HFFc6 (cell line): ENCODE measurements around the gene CDH1. TPM values are rescaled to one million over a fixed set of nuclear protein-coding genes. Genes with fewer than 3 reads are reported as not detected.

ENCODE experiments used
- DNase-seq: peaks from one replicate; pipeline ENCODE4 v3.0.0-alpha.2; 2018
- H3K27ac Mint-ChIP-seq: 2 replicates; pipeline ENCODE4 v1.8.0; 2020; ENCODE audit warnings: mild to moderate bottlenecking, mixed read lengths
- H3K27me3 Mint-ChIP-seq: 2 replicates; pipeline ENCODE4 v1.8.0; 2021; ENCODE audit warnings: mild to moderate bottlenecking, moderate library complexity, mixed read lengths; ENCODE audit not compliant: insufficient read depth
- H3K36me3 Mint-ChIP-seq: 2 replicates; pipeline ENCODE4 v1.8.0; 2021; ENCODE audit warnings: low read depth, mixed read lengths
- H3K4me1 Mint-ChIP-seq: 2 replicates; pipeline ENCODE4 v1.8.0; 2020; ENCODE audit warnings: low read depth, mixed read lengths
- H3K4me3 Mint-ChIP-seq: 2 replicates; pipeline ENCODE4 v1.8.0; 2020; ENCODE audit warnings: mild to moderate bottlenecking, moderate library complexity, mixed read lengths
- H3K9me3 Mint-ChIP-seq: 2 replicates; pipeline ENCODE4 v1.8.0; 2020; ENCODE audit warnings: mild to moderate bottlenecking, mixed read lengths
- total RNA-seq, 6 experiments: library from RNA; stranded (reverse); fragmentation: NEBNext Ultra II Directional; extraction: Animal tissue kit (Norgen Biotek cat#: 25700); gene quantifications; 2 replicates in 1 of 6; 3 replicates in 5 of 6; pipeline ENCODE4 v1.2.3, GENCODE V29; 2021
- TF ChIP-seq, protein P1 (sequence below): fragments of 200-600 bp; sonication (generic); IDR thresholded peaks from 2 replicates; pipeline ENCODE4 v1.5.0; 2021; ENCODE audit warnings: antibody characterized with exemption, mild to moderate bottlenecking

CDH1 gene
- total RNA-seq, 6 experiments from 2014 or later = 0.24 to 1.4 (median 0.41) TPM

DNA sequence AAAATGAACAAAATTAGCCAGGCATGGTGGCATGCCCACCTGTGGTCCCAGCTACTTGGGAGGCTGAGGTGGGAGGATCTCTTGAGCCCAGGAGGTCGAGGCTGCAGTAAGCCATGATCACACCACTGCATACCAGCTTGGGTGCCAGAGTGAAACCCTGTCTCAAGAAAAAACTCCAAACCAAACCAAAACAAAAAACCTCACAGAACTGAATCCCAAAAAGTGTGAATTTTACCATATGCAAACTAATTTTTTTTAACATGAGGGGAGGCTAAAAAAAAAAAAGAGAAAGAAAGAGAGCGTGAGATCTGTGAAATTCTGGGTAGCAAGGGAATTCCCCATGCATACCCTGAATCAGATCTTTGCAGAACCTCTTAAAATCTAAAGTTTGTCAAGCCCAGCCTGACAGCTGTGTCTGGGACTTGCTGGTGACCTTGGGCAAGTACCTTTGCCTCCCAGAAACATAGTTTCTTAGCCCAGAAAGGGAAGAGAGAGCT is 17.1 kb upstream of the CDH1 start:
- Mint-ChIP-seq H3K4me1 (no peaks in the 10 kb centered on the region), H3K4me3 (no peak overlapping the region), H3K27me3 (peaks cover 9% of the 10 kb centered on the region), H3K9me3 (peaks cover 3% of the 10 kb centered on the region; the same call in 1 of the 2 replicates), H3K27ac (no peak overlapping the region), H3K36me3 (no peaks in the 10 kb centered on the region)
- TF ChIP-seq, protein P1, sequence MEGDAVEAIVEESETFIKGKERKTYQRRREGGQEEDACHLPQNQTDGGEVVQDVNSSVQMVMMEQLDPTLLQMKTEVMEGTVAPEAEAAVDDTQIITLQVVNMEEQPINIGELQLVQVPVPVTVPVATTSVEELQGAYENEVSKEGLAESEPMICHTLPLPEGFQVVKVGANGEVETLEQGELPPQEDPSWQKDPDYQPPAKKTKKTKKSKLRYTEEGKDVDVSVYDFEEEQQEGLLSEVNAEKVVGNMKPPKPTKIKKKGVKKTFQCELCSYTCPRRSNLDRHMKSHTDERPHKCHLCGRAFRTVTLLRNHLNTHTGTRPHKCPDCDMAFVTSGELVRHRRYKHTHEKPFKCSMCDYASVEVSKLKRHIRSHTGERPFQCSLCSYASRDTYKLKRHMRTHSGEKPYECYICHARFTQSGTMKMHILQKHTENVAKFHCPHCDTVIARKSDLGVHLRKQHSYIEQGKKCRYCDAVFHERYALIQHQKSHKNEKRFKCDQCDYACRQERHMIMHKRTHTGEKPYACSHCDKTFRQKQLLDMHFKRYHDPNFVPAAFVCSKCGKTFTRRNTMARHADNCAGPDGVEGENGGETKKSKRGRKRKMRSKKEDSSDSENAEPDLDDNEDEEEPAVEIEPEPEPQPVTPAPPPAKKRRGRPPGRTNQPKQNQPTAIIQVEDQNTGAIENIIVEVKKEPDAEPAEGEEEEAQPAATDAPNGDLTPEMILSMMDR = no peak
- no peak for DNase-seq

DNA sequence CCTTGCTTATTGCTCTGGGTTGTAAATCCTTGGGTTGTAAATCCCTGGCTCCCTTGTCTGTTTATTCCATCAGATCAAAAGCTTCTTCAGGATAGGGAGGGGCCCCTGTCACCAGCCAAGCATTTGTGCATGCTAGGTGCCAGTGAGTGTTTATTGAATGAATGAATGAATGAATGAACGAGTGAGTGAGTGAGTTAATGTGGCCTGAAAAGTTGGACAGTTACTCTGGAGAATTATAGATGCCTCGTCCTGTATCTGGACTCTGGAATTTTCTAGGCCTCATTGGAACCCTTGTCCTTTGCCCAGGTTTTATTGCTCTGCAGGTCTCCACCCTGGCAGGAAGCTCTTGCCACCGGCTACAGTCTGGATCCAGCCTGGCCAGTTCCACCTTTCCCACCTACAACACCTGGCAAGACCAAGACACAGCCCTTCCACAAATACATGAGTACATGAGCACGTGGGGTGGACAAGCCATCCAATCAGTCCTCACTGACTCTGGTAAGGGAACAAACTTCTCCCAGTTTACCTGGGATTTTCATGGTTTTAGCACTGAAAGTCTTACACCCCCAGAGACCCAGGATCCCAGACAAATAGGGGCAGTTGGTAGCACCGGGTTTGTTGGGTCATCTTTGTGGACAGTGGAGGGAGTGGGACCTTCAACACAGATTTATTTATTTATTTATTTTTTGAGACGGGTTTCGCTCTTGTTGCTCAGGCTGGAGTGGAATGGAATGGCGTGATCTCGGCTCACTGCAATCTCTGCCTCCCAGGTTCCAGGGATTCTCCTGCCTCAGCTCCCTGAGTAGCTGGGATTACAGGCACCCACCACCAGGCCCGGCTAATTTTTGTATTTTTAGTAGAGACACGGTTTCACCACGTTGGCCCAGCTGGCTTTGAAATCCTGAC is 14.7 kb upstream of the CDH1 start:
- H3K4me3 Mint-ChIP-seq = no peak overlapping the region
- no peaks in the 10 kb centered on the region for H3K36me3 Mint-ChIP-seq
- H3K9me3 Mint-ChIP-seq = peaks cover 7% of the 10 kb centered on the region; the same call in 1 of the 2 replicates
- no peak for DNase-seq
- H3K27ac Mint-ChIP-seq = no peak overlapping the region
- no peaks in the 10 kb centered on the region for H3K4me1 Mint-ChIP-seq
- peaks cover 13% of the 10 kb centered on the region for H3K27me3 Mint-ChIP-seq
- TF ChIP-seq, protein P1 = no peak

DNA sequence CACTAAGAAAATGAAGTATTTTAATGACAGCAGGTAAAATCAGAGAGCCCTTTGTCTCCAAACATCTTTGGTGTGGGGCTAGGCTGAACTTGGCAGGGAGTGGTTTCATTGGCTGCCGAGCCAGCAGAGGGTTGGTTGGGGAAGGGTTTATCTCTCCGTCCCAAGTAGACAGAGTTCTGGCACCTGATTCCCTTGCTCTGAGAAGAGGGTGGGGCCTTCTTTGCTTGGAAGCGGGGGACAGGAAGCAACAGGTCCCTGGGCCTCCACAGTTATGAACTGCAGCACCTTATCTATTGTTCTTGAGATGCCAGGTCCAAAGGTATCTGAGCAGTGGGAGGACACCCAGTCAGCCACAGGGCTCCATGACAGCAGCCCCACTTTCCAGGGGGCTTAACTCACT is 12.3 kb upstream of the CDH1 start:
- peaks cover 5% of the 10 kb centered on the region; the same call in 1 of the 2 replicates for H3K4me1 Mint-ChIP-seq
- H3K4me3 Mint-ChIP-seq = no peak overlapping the region
- no peaks in the 10 kb centered on the region for H3K36me3 Mint-ChIP-seq
- no peak overlapping the region for H3K27ac Mint-ChIP-seq
- TF ChIP-seq, protein P1 = no peak
- DNase-seq = no peak
- H3K9me3 Mint-ChIP-seq = peaks cover 4% of the 10 kb centered on the region; the same call in 1 of the 2 replicates
- peaks cover 12% of the 10 kb centered on the region for H3K27me3 Mint-ChIP-seq

DNA sequence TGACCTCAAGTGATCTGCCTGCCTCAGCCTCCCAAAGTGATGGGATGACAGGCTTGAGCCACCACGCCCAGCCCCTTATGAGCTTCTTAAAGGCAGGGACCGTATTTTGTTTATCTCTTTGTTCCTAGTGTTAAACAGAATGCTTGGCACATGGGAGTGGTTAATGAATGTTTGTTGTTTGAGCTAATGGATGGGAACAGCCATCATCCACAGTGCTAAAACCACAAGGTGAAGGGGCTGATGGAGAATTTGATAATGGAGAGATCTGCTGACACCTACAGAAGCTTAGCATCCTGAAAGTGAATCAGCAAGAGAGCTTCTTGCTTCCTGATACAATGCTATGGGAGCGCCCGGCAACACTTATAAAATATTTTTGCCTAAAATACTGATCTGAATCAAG is 8.6 kb upstream of the CDH1 start:
- H3K36me3 Mint-ChIP-seq = no peaks in the 10 kb centered on the region
- peaks cover 9% of the 10 kb centered on the region for H3K27me3 Mint-ChIP-seq
- peaks cover 4% of the 10 kb centered on the region; the same call in 1 of the 2 replicates for H3K9me3 Mint-ChIP-seq
- TF ChIP-seq, protein P1 = no peak
- peaks cover 17% of the 10 kb centered on the region for H3K4me1 Mint-ChIP-seq
- DNase-seq = no peak
- no peak overlapping the region for H3K4me3 Mint-ChIP-seq
- H3K27ac Mint-ChIP-seq = no peak overlapping the region

DNA sequence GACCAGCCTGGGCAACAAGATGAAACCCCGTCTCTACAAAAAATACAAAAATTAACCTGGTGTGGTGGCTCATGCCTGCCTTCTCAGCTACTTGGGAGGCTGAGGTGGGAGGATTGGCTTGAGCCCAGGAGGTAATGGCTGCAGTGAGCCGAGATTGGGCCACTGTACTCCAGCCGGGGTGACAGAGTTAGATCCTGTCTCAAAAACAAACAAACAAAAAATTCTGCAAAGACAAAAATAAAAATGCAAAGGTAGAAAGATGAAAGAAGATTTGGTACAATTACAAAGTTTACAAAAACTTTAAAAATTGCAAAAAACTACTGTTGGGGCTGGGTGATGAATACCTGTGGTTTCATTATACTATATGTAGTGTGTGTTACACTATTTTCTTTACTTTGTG is 5.5 kb upstream of the CDH1 start:
- DNase-seq = no peak
- TF ChIP-seq, protein P1 = no peak
- no peak overlapping the region for H3K27ac Mint-ChIP-seq

More for the DNA sequence above, 5.5 kb upstream of the CDH1 start:
- Mint-ChIP-seq H3K4me1 (peaks cover 17% of the 10 kb centered on the region), H3K36me3 (no peaks in the 10 kb centered on the region), H3K27me3 (peaks cover 25% of the 10 kb centered on the region), H3K9me3 (peaks cover 4% of the 10 kb centered on the region; the same call in 1 of the 2 replicates), H3K4me3 (no peak overlapping the region)
